HG02623 (cell line): Measurements from ENCODE around the gene TRIM47.
"Not testable (repeated sequence)": the region's sequence is repeated elsewhere in the genome, so short reads cannot be mapped to it uniquely, and the experiment has no call there.

Experiments used
- ATAC-seq: cut with Tn5 transposase; IDR thresholded peaks from one replicate; pipeline ENCODE4 v1.9.1; 2021; ENCODE audit warnings: moderate library complexity; ENCODE audit not compliant: unreplicated experiment

Gene TRIM47

DNA sequence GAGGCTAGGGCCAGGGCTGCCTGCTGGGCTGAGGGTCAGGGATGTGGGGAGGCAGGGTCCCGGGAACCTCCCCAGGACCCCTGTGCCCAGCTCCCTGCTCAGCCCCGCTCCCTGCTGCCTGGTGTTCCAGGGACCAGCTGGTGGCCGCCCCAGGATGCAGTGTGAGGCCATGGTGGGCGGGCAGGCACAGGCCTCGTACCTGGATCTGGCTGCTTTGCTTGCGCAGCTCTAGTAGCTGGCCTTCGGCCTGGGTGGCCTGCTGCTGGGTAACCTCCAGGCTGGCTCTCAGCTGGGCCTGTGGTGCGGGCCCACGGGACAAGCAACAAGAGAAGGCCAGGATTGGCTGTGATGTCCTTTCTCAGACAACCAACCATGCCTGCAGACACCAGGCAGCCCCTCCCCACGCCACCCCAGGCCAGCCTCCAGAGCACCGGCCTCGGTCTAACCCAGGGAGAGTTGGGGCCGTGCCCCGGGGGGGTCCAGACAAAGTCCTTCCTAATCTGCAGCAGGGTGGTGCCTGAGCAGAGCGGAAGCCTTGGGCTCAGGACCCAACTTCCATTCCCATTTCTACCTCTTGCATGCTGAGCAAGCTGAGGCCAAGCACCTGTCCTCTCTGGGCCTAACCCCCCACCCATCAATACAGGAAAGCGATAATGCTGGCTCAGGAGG, 14.3 kb upstream of the TRIM47 start:
- ATAC-seq = no peak

DNA sequence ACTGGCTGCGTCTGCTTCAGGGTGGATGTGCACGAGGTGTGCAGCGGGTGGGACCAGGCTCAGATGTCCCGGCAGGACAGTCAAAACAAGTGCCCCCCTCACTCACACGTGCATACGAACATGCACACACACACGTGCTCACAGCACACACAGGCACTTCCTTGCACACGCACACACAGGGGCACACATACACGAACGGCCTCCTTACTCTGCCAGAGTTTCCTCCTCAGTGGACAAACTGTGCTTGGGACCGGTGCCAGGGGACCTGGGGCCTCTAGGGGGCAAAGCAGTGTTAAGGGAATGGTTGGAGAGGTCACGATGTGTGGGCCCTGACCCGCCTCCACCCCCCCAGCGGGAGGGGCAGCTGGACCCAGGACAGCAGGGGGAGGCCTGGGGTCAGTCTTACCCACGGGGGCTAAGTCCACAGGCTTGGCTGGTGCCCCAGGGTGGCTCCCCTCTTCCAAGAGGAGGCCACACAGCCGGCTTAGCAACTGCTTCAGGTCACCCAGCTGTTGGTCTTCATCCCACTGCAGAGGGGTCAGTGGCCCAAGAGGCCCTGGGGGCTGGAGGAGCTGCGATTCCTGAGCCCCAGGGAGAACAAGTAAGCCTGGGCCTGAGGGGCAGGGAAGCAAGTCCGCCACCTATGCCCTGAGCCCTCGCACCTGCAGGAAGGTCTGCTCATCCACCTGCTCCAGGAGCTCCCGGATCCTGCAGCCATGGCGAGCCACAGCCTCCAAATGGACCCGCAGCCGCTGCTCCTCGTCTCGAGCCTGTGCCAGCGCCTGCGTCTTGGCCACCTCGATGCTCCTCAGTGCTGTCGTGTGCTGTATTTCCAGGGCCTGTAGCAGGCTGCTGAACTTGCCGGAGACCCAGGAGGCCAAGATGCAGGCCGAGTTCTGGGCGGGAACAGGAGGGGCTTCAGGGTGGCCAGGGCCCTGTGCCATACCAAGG, 13.5 kb upstream of the TRIM47 start:
- no peak for ATAC-seq

DNA sequence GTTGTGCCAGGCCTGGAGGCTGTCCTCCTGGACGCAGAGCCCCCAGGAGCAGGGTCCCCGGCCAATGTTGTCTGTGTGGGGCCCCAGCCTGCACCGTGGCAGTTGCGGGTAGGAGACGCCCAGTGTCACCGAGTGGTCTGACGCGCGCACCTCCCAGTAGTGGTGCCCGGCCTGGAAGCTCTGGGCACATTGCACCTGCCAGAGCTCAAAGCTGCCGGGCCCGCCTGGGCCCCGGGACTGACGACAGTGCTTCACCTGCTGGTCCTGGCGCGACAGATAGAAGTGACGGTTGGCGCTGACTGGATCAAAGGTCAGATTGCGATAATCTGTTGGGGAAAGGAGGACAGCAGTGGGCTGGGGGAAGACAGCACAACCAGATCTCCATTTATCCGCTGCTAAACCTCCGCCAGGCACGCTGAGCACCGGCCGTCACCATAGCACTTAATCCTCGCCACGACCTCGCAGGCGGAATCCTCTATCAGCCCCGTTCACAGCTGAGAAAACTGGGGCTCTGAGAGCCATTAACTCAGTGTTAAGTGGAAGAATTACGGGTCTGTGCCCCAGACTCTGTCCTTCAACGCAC, 12.7 kb upstream of the TRIM47 start:
- ATAC-seq = no peak

DNA sequence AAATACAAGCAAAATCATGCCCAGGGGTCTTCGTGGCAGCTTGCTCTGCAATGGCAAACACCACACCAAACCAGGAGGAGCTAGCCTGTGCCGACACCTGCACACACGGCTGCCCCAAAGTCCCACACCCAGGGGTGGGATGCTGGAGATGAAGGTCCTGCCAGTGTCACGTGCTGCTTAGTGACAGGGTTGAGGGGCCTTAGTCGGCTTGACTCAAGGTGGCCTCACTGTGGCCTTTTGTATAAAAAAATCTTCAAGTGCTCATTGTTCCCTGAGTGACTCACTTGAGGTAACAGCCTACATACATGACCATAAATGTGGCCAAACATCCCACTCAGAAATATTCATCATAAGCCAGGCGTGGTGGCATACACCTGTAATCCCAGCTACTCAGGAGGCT, 11.1 kb upstream of the TRIM47 start:
- no peak for ATAC-seq

DNA sequence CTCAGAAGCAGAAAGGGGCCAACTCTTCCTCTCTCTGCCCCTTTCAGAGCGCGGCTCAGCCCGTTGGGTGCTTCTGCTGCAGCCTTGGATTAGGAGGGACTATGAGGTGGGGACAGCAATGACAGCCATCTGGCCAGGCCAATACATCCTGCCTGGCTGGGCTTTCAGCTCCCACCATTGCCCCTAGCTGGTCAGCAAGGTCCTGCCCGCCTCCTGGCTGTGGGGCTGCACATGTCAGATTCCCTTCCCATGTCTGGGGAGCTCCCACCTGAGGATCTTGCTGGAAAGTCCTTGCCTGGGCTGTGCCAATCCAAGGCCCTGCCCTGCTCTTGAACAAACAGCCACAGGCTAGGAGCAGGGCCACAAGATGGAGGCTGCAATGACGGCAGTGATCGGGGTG, 10.1 kb upstream of the TRIM47 start:
- ATAC-seq = no peak

DNA sequence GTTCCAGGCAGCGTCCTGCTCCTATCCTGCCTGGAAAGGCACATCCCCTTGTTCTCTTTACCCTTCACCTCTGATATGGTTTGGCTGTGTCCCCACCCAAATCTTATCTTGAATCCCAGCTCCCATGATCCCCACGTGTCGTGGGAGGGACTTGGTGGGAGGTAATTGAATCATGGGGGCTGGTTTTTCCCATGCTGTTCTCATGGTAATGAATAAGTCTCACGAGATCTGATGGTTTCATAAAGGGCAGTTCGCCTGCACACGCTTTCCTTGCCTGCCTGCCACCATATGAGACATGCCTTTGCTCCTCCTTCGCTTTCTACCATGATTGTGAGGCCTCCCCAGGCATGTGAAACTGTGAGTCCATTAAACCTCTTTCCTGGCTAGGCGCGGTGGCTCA, 7.5 kb upstream of the TRIM47 start:
- not testable (repeated sequence) for ATAC-seq

DNA sequence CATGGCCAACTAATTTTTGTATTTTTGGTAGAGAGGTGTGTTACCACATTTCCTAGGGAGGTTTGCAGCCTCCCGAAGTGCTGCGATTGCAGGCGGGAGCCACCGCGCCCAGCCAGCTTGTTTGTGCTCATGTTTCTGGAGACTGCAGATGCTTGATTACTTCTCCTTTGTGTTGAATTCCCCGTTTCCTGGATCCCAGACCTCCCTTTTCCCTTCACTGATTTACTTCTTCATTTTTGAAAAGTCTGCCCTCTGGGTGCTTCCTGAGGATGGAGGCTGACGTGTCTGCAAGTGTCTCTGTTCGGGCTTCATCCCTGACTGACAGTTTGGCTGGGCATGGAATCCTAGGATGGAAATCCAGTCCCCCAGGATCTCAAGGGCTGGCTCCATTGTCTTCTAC, 7.0 kb upstream of the TRIM47 start:
- ATAC-seq = no peak

DNA sequence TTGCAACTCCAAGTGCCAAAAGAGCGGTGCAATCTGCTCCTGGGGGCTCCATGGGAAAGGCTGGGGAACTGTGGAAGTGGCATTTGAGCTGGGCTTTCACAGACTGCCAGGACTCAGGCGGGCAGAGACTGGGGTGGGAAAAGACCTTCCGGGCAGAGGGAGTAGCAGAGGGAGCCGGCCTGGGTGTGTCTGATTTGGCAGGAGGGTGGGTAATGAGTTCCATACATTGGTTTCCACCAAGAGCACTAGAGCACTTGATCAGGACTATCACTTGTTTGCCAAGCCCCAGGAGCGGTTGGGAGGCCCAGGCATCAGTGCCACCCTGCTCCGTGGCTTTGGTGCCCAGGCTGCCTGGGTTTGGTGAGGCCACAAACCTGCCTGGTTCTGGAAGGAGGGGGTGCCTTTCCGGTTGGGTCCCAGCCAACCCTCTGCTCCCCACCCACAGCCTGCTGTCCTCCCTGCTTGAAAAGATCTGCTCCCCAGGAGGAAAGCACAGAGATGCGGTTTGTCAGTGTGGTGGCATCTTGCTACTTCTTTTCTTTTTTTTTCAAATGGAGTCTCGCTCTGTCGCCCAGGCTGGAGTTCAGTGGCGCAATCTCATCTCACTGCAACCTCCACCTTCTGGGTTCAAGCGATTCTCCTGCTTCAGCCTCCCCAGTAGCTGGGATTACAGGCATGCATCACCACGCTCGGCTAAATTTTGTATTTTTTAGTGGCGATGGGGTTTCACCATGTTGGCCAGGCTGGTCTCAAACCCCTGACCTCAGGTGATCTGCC, 3.5 kb upstream of the TRIM47 start:
- no peak for ATAC-seq

DNA sequence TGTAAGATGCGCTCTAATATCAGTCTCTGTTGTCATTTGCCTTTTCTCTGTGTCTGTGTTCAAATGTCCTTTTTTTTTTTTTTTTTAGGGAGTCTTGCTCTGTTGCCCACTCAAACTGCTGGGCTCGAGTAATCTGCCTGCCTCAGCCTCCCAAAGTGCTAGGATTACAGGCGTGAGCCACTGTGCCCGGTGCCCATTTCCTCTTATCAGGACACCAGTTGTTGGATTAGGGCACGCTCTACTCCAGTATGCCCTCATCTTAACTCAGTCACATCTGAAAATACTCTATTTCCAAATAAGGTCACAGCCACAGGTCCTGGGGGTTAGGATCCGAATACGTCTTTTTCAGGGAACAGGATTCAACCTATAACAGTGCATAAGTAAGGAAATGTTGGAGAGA, 1.9 kb upstream of the TRIM47 start:
- ATAC-seq = no peak

DNA sequence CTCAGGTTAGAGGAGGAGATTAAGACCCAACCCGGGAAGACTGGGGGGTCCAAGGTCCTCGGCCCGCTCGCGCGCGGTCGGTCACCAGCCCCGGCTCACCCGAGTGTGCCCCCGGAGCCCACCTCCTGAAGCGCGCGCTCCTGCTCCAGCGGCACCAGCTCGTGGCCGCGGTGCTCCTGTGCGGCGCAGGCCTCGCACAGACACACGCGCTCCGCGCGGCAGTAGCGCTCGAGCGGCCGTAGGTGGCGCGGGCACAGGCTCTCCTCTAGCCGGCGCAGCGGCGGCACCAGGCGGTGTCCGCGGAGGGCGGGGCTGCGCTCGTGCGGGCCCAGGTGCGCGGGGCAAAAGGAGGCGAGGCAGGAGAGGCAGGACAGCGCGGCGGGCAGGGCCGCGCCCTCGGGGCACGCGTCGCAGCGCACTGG, 618 bp downstream of the TRIM47 start:
- ATAC-seq = no peak

DNA sequence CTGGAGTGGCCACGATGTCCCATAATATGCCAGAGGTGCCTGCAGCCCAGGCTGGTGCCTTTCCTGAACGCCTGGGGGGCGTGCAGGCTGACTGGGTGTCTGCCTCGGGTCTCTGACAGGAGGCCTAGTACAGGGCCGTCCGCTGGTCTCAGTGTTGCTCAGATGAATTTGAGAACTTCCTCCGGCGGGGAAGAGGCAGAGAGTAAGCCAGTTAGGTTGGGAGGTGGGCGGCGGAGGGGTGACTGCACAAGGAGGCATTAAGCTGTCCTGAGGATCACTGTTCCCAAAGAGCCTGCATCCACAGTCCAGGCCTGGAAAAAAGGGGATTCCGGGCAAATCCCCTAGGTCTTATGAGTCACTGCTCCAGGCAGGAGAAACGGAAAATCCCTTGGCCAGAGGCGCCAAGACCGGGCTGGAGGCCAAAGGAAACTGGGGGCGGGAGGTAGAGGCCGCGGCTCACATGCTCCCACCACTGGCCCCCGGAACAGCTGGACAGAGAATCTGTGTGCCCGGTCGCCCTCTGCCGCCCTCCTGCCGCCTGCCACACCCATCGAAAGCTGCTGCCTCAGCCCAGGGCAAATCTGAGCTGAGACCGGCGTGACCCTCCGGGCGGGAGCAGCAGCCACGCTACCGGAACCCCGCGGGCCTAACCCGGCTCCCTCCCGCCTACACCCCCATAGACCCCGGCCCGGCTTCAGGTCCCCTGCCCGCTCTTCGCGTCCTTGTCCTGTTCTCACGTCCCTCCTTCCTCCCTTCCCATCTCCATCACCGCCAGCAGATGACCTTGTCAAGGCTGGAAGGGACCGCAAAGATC, 1.2 kb downstream of the TRIM47 start:
- ATAC-seq = no peak

DNA sequence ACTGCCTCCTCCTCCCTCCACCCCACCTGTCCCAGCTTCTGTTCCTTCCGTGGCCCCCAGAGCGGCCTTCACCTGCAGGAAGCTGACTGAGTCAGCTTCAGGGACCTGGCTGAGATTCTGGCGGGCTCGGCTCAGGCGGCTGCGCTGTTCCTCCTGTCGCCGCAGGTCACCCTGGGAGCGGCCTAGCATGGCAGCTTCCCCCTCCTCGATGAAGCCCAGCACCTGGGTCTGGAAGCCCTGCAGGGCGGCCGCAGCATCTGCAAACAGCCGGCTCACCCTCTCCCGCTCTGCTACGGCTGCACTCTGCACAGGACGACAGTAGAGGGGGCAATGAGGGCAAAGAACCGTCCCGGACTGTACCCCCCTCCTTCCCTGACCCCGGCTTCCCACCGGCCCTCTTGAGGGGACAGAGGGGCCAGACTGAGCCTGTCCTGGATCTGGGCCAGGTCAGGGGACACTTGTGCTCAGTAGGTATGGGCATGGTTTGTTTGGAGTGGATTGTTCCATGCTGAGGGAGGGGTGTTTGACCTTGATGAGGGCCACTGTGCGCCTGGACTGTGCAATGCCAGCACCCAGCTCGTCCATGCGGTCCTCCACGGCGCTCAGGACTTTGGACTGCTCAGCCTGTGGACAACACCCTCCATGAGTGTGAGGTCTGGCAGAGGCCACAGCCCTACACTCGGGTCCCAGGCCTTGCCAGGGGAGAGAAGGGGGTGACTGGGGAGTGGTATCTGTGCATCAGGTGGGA, 2.0 kb downstream of the TRIM47 start:
- no peak for ATAC-seq

DNA sequence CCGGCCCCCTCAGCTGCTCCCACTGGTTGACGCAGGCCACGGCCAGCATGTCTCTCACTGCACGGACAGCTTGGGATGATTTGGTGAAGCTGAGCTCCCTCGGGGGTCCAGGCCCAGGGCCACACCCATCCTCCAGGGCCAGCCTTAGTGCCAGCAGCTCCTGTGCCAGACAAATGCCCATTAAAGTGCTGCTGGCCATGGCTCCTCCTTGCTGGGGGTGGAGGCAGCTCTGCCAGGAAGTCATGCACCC, 2.5 kb downstream of the TRIM47 start:
- ATAC-seq = no peak

DNA sequence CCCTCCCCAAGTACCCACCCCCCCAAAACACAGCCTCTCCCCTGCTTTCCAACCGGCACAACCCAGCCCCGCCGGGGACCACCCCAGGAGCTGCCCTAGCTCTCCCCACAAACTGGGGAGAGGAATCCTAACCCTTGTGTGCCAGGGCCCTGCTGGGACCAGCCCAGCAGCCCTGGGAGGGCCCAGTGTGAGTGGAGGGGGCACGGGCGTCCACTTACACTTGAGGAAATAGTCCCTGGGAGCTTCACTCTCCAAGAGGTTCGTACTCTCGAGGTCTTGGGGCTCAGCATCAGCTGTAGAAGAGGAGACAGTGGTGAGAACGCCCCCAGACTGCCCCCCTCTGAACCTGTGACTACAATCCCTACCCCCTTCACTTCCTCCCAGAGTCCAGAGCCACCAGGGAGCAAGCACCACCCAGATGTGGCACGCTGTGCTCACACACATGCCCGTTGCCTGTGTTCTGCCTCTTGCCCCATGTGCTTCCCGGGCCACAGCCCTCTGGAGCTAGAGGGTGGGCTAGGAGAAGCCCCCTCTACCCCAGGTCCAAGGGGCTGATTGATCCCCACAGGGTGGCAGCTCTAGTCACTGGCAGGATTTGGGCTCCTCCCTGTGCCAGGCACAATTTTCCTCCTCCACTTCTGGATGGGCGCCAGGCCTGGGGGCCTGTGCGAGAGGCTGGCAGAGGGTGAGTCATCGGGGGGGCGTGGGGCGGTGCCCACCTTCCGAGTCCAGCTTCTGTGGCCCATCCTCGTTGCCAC, 3.0 kb downstream of the TRIM47 start:
- ATAC-seq = no peak

DNA sequence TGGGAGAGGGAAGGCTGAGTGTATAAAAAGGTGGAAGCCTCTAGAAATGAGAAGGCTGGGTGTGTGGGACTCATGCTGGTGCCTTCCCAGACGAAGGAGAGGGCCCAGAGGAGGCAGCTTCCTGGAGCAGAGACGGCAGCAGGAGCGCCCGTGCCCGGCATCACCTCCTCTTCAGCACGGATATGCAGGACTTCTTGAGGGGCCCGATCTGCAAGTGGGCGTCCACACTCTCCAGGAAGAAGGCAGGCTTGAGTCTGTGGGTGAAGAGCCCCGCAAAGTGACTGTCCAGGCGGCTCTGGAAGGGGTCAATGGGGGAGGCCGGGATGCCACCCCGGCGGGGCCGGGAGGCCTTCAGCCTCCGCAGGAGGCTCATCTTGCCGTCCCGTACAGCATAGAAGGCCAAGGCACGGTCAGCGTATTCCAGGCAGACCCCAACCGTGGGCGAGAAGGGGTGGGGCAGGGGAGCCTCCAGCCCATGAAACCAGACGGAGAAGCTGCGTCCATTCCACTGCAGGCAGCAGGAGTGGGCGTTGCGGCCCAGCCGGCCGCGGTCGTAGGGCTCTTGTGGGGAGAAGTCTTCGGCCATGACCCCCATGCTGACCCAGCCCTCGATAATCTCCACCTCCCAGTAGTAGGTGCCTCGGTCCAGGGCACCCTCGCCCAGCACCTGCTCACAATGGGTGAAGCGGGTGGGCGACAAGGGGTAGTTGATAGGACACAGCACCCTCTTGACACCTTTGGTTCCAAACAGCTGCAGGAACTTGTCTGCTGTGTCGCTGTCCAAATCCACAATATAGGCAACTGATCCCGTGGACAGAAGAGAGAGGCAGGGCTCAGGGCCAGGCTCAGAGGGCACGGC, 3.8 kb downstream of the TRIM47 start:
- ATAC-seq = no peak

DNA sequence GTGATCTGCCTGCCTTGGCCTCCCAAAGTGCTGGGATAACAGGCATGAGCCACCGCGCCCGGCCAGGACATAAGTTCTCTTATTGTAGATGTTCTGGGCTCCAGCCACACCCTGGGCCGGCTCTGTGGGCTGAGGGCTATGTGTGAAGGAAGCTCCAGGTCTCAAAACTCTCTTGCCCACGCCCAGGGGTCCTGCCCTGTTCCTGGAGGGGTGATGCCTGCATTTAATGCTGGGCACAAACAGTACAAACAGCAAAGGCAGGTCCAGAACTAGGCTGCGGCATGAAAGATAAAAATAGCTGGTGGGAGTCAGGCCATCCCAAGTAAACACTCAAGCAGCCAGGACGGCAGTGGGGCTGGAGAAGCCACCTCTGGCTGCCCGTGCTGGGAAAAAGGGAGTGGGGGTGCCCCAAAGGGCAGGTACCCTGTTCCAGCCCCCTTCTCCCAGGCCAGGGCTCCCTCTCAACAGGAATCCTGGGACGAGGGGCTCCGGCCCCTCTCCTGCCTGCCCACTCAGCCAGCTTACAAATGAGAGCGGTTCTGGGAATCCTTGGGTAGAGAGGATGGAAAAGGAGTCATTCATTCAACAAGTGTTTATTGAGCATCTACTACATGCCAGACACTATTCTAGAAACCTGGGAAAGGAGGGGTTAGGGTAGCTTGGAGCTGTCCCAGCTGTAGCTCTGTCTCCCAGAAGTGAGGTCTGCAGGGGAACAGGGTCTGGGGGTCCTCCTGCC, 4.6 kb downstream of the TRIM47 start:
- ATAC-seq = no peak
